Hematopoietic multipotent progenitor cell treated with erythropoietin and hydrocortisone succinate and interleukin-3 and kit ligand, for 17 days (in vitro differentiated cells): ENCODE measurements around the gene TXNDC16.
"Not testable (repeated sequence)": the region's sequence is repeated elsewhere in the genome, so short reads cannot be mapped to it uniquely, and the experiment has no call there.

Source experiments
- DNase-seq: peaks from one replicate; pipeline ENCODE4 v3.0.0-alpha.2; 2015; ENCODE audit warnings: low spot score

The TXNDC16 gene

GRCh38 chr14:52538623-52539022 is 13.7 kb downstream of the TXNDC16 start:
- DNase-seq, result no peak

DNA sequence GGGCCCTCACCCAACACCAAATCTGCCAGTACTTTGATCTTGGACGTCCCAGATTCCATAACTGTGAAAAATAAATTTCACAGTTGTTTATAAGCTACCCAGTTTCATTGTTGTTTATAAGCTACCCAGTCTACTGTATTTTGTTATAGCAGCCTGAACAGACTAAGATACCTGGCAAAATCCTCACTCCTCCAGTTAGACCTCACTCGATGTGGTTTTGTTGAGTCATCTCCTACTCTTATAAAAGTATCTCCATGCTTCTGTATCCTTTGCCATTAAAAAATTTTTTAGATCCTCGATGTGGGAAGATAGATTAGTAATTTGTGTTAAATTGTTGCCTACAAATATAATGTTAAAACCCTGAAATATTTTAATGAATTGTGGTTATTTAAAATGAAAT is 16.0 kb downstream of the TXNDC16 start:
- DNase-seq, result no peak

DNA sequence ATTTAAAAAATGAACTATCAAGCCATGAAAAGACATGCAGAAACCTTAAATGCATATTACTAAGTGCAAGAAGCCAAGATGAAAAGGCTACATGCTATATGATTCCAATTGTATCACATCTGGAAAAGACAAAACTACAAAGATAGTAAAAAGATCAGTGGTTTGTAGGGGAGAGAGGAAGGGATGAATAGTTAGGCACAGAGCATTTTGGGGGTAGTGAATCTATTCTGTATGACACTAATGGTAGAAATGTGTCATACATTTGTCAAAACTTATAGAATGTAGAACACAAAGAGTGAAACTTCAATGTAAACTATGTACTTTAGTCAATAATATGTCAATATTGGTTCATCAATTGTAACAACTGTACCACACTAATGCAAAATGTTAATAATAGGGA is 20.8 kb downstream of the TXNDC16 start:
- DNase-seq, result no peak

DNA sequence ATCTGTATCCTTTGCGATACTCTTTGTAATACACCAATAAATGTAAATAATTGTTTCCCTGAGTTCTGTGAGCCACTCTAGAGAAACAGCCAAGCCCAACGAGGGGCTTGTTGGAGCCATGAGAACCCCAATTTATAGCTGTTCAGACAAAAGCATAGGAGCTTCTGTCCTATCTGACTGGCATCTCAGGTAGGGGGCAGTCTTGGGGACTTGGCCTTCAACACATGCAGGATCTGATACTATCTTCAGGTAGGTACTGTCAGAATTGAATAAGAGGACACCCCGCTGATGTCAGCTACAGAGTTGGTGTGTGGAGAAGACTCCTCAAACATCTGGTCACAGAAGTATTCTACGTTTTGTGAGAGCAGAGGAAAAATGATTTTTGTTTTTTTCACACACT is 25.3 kb downstream of the TXNDC16 start:
- no peak for DNase-seq

- DNase-seq, result no peak
Measured at GRCh38 chr14:52522581-52523345, 29.5 kb downstream of the TXNDC16 start.

GRCh38 chr14:52522033-52522432 is 30.3 kb downstream of the TXNDC16 start:
- DNase-seq, result no peak

GRCh38 chr14:52514046-52514811 is 38.1 kb downstream of the TXNDC16 start:
- DNase-seq, result no peak

DNA sequence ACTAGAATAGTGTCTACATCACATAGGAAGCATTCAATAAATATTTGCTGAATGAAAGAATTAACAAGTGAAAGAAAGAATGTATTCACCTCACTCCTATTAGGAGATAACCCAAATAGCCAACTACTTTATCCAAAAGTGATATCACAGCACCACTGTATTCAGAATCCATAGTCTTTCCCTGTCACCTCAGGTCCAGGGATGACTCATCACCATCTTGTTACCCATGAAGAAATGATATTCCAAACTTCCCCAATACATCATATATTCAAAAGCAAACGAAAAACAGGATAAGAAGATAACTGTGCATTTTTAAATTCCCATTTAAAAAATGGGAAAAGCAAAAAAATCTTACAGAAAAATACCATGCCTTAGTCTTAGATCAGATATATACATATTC is 39.1 kb downstream of the TXNDC16 start:
- DNase-seq, result no peak

DNA sequence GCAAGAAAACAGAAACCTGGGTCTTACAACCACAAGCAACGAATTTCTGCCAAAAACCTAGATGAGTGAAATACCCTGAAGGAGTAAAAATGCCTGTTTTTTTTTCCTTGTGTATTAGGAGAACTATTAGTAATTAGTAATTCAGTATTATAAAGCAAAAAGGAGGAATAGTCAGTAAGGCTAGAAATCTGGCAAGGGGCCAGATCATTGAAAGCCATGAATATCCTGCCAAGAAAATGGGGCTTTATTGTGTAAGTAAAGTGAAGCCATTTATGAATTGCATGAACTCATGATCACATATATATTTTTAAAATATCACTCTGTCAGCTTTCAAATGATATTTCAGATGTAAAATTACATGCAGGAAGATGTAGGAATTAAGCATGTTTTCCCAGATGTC is 57.9 kb downstream of the TXNDC16 start:
- peak; percentile 28 for DNase-seq

- DNase-seq, result no peak
Measured at GRCh38 chr14:52485350-52485960, 66.8 kb downstream of the TXNDC16 start.

DNA sequence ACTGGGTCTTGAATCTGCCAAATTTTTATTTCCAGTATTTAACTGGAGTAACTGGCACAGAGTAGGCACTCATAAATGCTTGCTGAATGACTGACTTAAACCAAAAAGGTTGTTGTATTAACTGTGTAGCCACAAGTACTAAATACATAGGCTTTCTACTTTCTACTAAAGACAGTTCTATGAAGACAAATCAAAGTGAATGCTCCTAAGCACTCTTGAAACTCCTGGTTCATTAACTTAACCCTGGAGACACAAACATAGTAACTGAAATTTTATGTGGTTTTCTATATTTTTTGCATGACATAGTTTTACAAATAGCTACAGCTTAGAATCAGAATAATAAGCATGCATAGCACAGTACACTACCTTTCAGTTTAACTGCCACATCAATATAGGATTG is 70.4 kb downstream of the TXNDC16 start:
- DNase-seq, result no peak

- DNase-seq, result no peak
Measured at GRCh38 chr14:52473557-52473956, 78.7 kb downstream of the TXNDC16 start.

DNA sequence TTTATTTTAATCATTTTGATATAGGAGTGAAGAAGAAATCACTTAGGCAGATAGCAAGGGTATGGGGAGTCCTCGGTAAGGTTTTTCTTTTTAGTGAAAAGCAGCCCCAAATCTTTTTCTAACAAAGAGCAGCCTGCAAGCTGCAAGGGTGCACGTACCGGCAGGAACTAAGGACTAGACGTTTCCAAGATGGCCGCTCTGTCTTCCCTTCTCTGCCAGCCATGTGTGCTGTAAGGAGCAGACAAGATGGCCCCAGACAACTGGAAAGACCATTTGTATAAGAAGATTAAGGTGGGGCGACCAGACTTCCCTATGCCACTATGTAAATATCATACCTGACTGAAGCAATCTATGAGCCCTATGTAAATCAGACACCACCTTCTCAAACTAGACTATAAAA is 79.6 kb downstream of the TXNDC16 start:
- DNase-seq, result no peak

DNA sequence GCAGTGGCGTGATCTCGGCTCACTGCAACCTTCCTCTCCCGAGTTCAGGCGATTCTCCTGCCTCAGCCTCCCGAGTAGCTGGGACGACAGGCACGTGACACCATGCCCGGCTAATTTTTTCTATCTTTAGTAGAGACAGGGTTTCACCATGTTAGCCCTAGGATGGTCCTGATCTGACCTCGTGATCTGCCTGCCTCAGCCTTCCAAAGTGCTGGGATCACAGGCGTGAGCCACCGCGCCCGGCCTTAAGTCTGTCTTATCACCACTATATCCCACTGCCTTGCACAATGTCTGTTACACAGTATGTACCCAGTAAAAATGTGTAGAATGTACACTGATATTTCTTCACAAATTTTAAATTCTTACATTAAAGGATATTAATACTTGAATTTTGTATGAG is 80.1 kb downstream of the TXNDC16 start:
- DNase-seq, result not testable (repeated sequence)

GRCh38 chr14:52467515-52468266 is 84.6 kb downstream of the TXNDC16 start:
- DNase-seq, result no peak

- no peak for DNase-seq
Measured at GRCh38 chr14:52464175-52464574, 88.1 kb downstream of the TXNDC16 start.

DNA sequence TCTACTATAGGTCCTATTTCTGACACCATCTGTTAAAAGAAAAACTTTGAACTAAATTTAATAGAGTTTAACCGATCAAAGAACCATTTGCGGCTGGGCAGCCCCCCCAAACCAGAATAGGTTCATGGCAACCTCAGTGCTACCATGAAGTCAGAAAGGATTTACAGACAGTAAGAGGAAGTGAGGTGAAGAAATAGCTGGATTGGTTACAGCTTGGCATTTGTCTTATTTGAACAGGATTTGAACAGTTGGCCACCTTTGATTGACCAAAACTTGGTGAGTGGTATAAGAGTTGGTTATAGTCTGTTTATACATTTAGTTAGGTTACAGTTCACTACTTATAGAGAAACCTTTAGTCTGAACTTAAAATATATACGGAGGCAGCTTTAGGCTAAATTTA is 88.9 kb downstream of the TXNDC16 start:
- DNase-seq, result no peak

DNA sequence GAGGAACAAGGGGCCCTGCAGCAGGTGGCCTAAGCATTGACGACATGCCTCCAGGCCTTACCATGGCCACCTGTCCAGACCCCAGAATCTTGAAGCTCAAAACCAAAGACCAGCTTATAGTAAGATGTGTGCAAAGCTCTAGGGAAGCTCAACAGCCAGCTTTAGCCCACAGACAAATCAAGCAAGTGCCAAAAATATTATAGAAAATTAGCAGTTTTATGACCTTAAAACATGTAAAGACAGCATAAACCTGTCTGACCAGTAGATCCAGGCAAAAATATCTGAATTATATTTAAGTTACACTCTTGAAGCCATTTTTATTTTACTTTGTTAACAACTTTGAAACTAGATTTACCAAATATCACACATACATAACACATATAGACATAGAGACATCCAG is 90.6 kb downstream of the TXNDC16 start:
- DNase-seq, result no peak

DNA sequence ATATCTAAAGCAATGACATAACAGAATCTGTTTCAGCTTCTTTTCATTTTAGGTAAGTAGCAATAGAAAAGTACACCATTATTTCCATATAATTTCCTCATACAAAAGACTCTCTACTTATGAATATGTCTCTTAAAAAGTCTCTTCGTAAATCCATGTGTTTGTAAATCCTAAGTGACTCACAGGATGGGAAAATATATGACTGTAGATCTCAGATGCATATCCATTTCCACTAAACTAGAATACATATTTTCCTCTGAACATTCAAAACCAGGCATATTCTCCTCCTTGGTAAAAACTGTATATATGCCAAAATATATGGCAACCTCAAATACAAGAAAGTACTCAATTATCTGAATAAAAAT is 93.6 kb downstream of the TXNDC16 start:
- DNase-seq, result no peak

DNA sequence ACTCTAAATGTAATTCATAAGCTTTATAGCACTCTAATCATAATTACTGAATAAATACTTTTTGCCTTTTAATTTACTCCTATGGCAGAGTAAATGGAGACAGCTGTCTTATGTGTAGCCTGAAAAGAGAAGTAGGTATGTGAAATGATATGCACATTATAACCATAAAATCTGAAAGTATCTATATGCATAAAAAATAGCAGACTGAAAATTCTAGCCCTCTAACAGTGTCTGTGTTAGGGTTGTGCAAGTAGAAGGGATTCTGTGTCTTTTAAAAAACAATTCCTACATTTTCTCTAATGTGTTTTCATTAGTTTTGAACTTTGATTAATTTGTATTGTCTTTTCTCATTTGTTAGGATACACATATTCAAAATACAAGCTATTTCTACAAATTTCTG is 94.9 kb downstream of the TXNDC16 start:
- no peak for DNase-seq

GRCh38 chr14:52455291-52456088 is 96.8 kb downstream of the TXNDC16 start:
- DNase-seq, result no peak

GRCh38 chr14:52447236-52447635 is 105.1 kb downstream of the TXNDC16 start:
- no peak for DNase-seq
